Measurements from ENCODE around the gene AGO3.

Gene AGO3

GRCh38 chr1:36085126-36085525, 154.2 kb downstream of the AGO3 start:
- Histone ChIP-seq H3K36me3 (ENCODE audit: control insufficient read depth in 1 of 2, insufficient read depth in 2 of 2, low read depth in 1 of 2, low read length in 2 of 2) (no peaks in the 10 kb centered on the region), H3K9me3 (ENCODE audit: control insufficient read depth, low read length) (no peaks in the 10 kb centered on the region), H4K8ac (ENCODE audit: low read length) (no peak overlapping the region), H2BK5ac (ENCODE audit: low read depth, low read length, poor library complexity, severe bottlenecking) (no peak overlapping the region), H3K14ac (ENCODE audit: low read length in 2 of 2) (no peak overlapping the region), H2AFZ (ENCODE audit: low read depth, low read length) (no peak overlapping the region), H2BK120ac (ENCODE audit: low read depth, low read length) (no peak overlapping the region), H3K4me2 (ENCODE audit: low read length, poor library complexity, severe bottlenecking) (no peak overlapping the region), H4K91ac (ENCODE audit: low read length) (no peak overlapping the region), H3K27ac (ENCODE audit: low read length, poor library complexity, severe bottlenecking) (no peak overlapping the region), H3K9ac (ENCODE audit: low read length) (no peak overlapping the region), H2BK15ac (ENCODE audit: low read depth, poor library complexity, severe bottlenecking) (no peak overlapping the region), H3K18ac (ENCODE audit: low read depth in 1 of 2, low read length in 2 of 2) (no peak overlapping the region), H2BK12ac (ENCODE audit: low read length in 2 of 2) (no peak overlapping the region), H3K27me3 (ENCODE audit: control insufficient read depth in 1 of 2, insufficient read depth in 1 of 2, low read length in 2 of 2) (peaks cover 0 to 17% of the 10 kb centered on the region in 2 experiments), H3K4ac (ENCODE audit: low read depth in 1 of 2, low read length in 2 of 2) (no peak overlapping the region), H3K4me1 (ENCODE audit: control insufficient read depth, insufficient read depth, low read depth, low read length) (peaks cover 26% of the 10 kb centered on the region), H2AK5ac (ENCODE audit: low read length, severe bottlenecking) (no peak overlapping the region), H3K79me1 (replicated peaks; ENCODE audit: low read length, poor library complexity, severe bottlenecking) (no peaks in the 10 kb centered on the region), H3K23ac (ENCODE audit: low read length in 2 of 2) (no peak overlapping the region), H3K4me3 (ENCODE audit: insufficient read depth in 1 of 2, low read depth in 1 of 2, low read length in 2 of 2) (no peak overlapping the region)
- DNase-seq: no peak
- 100% methylated on average over 6 of the region's 9 CpGs for WGBS

GRCh38 chr1:36085686-36086526, 155.0 kb downstream of the AGO3 start:
- Histone ChIP-seq H4K8ac (ENCODE audit: low read length) (no peak overlapping the region), H2AK5ac (ENCODE audit: low read length, severe bottlenecking) (no peak overlapping the region), H3K4me3 (ENCODE audit: insufficient read depth in 1 of 2, low read depth in 1 of 2, low read length in 2 of 2) (no peak overlapping the region), H3K9ac (ENCODE audit: low read length) (no peak overlapping the region), H4K91ac (ENCODE audit: low read length) (no peak overlapping the region), H3K79me1 (replicated peaks; ENCODE audit: low read length, poor library complexity, severe bottlenecking) (no peaks in the 10 kb centered on the region), H3K27ac (ENCODE audit: low read length, poor library complexity, severe bottlenecking) (no peak overlapping the region), H3K4ac (ENCODE audit: low read depth in 1 of 2, low read length in 2 of 2) (no peak overlapping the region), H2BK12ac (ENCODE audit: low read length in 2 of 2) (no peak overlapping the region), H3K36me3 (ENCODE audit: control insufficient read depth in 1 of 2, insufficient read depth in 2 of 2, low read depth in 1 of 2, low read length in 2 of 2) (peaks cover 2 to 3% of the 10 kb centered on the region in 2 experiments), H2BK120ac (ENCODE audit: low read depth, low read length) (no peak overlapping the region), H2BK5ac (ENCODE audit: low read depth, low read length, poor library complexity, severe bottlenecking) (no peak overlapping the region), H2AFZ (ENCODE audit: low read depth, low read length) (no peak overlapping the region), H2BK15ac (ENCODE audit: low read depth, poor library complexity, severe bottlenecking) (no peak overlapping the region), H3K14ac (ENCODE audit: low read length in 2 of 2) (no peak overlapping the region), H3K23ac (ENCODE audit: low read length in 2 of 2) (no peak overlapping the region), H3K18ac (ENCODE audit: low read depth in 1 of 2, low read length in 2 of 2) (no peak overlapping the region), H3K4me1 (ENCODE audit: control insufficient read depth, insufficient read depth, low read depth, low read length) (peaks cover 29% of the 10 kb centered on the region), H3K4me2 (ENCODE audit: low read length, poor library complexity, severe bottlenecking) (no peak overlapping the region), H3K27me3 (ENCODE audit: control insufficient read depth in 1 of 2, insufficient read depth in 1 of 2, low read length in 2 of 2) (peaks cover 0 to 17% of the 10 kb centered on the region in 2 experiments), H3K9me3 (ENCODE audit: control insufficient read depth, low read length) (no peaks in the 10 kb centered on the region)
- no peak for DNase-seq
- WGBS: 95% methylated on average over 29 of the region's 29 CpGs

GRCh38 chr1:36086529-36087232, 155.8 kb downstream of the AGO3 start:
- Histone ChIP-seq H3K27me3 (ENCODE audit: control insufficient read depth in 1 of 2, insufficient read depth in 1 of 2, low read length in 2 of 2) (peaks cover 0 to 17% of the 10 kb centered on the region in 2 experiments), H4K91ac (ENCODE audit: low read length) (no peak overlapping the region), H3K79me1 (replicated peaks; ENCODE audit: low read length, poor library complexity, severe bottlenecking) (peaks cover 7% of the 10 kb centered on the region), H2BK15ac (ENCODE audit: low read depth, poor library complexity, severe bottlenecking) (no peak overlapping the region), H3K4me2 (ENCODE audit: low read length, poor library complexity, severe bottlenecking) (no peak overlapping the region), H3K9ac (ENCODE audit: low read length) (no peak overlapping the region), H2BK120ac (ENCODE audit: low read depth, low read length) (no peak overlapping the region), H3K23ac (ENCODE audit: low read length in 2 of 2) (no peak overlapping the region), H3K36me3 (ENCODE audit: control insufficient read depth in 1 of 2, insufficient read depth in 2 of 2, low read depth in 1 of 2, low read length in 2 of 2) (peaks cover 9 to 10% of the 10 kb centered on the region in 2 experiments), H3K4me1 (ENCODE audit: control insufficient read depth, insufficient read depth, low read depth, low read length) (peaks cover 32% of the 10 kb centered on the region), H3K4ac (ENCODE audit: low read depth in 1 of 2, low read length in 2 of 2) (no peak overlapping the region), H3K9me3 (ENCODE audit: control insufficient read depth, low read length) (no peaks in the 10 kb centered on the region), H2AFZ (ENCODE audit: low read depth, low read length) (no peak overlapping the region), H2AK5ac (ENCODE audit: low read length, severe bottlenecking) (no peak overlapping the region), H2BK12ac (ENCODE audit: low read length in 2 of 2) (no peak overlapping the region), H3K14ac (ENCODE audit: low read length in 2 of 2) (no peak overlapping the region), H3K18ac (ENCODE audit: low read depth in 1 of 2, low read length in 2 of 2) (no peak overlapping the region), H2BK5ac (ENCODE audit: low read depth, low read length, poor library complexity, severe bottlenecking) (no peak overlapping the region), H3K27ac (ENCODE audit: low read length, poor library complexity, severe bottlenecking) (no peak overlapping the region), H4K8ac (ENCODE audit: low read length) (no peak overlapping the region), H3K4me3 (ENCODE audit: insufficient read depth in 1 of 2, low read depth in 1 of 2, low read length in 2 of 2) (no peak overlapping the region)
- DNase-seq: no peak
- 84% methylated on average over 12 of the region's 12 CpGs for WGBS

All from mesenchymal stem cell (in vitro differentiated cells and primary cell).